Kidney glomerular epithelial cell (primary cell): ENCODE results near the gene CD244.
"Not testable (repeated sequence)": the region's sequence is repeated elsewhere in the genome, so short reads cannot be mapped to it uniquely, and the experiment has no call there.

ENCODE experiments used
- DNase-seq: peaks from one replicate; lab custom pipeline; 2025; lab: John Stamatoyannopoulos, UW

CD244 gene

GRCh38 chr1:160810486-160810885 is 52.2 kb downstream of the CD244 start:
- DNase-seq, result no peak

GRCh38 chr1:160808289-160808688 is 54.4 kb downstream of the CD244 start:
- DNase-seq, result no peak

DNA sequence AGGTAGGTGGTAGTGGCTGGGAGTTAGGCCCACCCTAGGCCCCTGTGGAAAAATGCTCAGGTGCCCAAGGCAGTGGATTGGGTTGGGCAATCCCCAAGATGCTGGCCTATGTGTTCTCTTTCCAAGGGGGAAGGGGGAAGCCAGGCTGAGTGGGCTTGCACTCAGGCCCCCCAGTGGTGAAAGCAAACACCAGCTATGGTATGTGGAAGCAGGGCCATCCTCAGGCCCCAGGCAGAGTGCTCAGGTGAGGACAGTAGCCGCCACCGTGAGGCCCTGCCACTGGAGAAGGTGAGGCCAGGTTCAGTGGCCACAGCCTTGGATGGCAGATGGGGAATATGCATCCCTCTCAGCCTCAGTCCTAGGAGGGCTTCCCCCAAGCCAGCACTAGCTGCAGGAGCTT is 54.9 kb downstream of the CD244 start:
- no peak for DNase-seq

- DNase-seq, result no peak
Measured at GRCh38 chr1:160807247-160807646, 55.4 kb downstream of the CD244 start.

DNA sequence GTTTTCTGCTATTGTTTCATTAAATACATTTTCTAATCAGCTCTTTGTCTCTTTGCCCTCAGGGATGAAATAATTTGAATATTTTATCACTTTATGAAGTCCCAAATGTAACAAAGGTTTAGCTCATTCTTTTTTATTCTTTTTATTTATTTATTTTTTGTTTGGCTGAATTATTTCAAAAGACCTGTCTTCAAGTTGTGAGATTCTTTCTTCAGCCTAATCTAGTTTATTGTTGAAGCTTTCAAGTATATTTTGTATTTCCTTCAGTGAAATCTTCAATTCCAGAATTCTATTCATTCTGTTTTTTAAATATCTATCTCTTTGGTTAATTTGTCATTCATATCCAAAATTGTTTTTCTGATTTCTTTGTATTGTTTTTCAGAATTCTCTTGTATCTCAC is 55.9 kb downstream of the CD244 start:
- no peak for DNase-seq

- no peak for DNase-seq
Measured at GRCh38 chr1:160806109-160806665, 56.5 kb downstream of the CD244 start.

- DNase-seq, result no peak
Measured at GRCh38 chr1:160801836-160802580, 60.7 kb downstream of the CD244 start.

GRCh38 chr1:160800645-160801408 is 61.9 kb downstream of the CD244 start:
- DNase-seq, result no peak

GRCh38 chr1:160800142-160800541 is 62.5 kb downstream of the CD244 start:
- no peak for DNase-seq

DNA sequence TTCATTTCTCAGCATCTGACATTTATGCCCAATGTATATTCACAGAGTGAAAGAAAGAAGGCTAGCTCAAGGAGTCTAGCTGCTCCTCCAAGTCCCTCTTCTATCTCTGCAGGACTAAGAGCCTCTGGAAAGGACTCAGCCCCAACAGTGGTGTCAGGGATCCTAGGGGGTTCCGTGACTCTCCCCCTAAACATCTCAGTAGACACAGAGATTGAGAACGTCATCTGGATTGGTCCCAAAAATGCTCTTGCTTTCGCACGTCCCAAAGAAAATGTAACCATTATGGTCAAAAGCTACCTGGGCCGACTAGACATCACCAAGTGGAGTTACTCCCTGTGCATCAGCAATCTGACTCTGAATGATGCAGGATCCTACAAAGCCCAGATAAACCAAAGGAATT is 63.0 kb downstream of the CD244 start:
- DNase-seq, result no peak

DNA sequence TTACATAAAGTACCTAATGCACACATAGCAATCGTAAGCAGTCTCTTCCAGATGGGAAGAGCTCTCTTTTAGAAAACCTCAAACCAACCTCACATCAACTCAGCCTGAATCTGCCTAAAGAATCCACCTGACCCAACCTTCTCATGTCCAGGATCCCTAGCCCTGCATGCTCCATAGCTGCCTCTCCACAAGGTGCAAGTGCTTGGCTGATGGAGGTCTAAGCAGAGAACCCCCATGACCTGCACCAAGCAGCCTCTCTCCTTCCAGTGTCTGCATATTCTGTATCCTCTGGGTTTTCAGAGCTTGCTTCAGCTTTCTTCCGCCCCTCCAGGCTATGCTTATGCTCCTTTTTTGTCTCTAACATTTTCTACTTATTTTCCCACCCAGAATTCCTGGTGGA is 64.2 kb downstream of the CD244 start:
- DNase-seq, result no peak

GRCh38 chr1:160797861-160798273 is 64.8 kb downstream of the CD244 start:
- no peak for DNase-seq

DNA sequence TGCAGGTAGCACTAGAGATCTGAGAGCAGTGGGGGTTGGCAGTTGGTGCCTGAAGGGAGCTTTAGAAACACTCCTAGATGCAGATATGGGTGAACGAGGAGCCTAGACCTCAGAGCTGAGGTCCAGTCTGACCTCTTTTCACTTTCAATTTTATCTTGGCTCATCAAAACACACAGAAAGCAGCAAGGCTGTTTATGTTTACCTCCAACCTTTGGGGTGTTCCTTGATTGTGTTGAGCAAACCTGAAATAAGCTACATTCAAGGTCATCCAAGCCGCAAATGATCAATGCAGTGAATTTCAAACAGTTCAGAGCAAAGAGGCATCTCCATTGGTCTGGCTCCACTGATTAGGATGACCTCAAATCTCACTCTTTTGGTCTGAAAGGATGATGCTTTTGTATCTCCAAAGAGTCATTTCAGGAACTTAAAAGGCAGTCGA is 65.4 kb downstream of the CD244 start:
- DNase-seq, result no peak

DNA sequence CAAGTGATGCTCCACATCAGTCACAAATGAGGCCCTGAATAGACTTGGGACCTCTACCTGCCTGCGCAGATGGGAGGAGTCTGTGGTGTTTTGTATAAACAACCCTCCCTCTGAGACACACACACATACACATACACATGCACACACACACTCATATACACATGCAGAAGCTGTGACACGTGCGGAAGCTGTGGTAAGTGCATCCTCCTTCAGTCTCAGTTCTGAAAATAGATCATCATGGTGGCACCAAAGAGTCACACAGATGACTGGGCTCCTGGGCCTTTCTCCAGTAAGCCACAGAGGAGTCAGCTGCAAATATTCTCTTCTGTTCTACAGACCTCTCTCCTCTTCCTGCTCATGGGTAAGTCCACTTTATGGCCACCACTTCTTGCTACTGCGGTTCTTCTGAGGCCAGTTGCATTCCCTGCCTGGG is 66.7 kb downstream of the CD244 start, which contains the start of gene LY9:
TSS of gene LY9 (plus strand) at position 224 of the 433 bp plus-strand sequence. CDS start at position 238, 14 bp downstream.
- no peak for DNase-seq

DNA sequence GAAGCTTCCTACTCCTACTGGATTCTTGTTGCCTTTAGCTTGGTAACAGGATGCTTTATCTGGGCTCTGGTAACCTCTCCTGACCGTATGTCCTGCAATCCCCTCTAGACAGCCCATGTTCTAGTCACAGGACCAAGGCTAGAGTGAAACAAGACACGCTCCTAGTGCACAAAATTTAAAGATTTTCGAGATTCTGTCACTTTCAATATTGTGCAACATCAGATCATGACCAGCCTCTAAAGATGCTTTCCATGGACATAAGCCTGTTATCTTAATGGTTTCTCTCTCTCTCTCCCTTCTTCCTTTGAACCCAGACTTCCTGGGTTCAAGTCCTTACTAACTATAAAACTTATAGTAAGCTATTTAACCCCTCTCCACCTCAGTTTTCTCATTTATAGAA is 68.3 kb downstream of the CD244 start:
- no peak for DNase-seq

DNA sequence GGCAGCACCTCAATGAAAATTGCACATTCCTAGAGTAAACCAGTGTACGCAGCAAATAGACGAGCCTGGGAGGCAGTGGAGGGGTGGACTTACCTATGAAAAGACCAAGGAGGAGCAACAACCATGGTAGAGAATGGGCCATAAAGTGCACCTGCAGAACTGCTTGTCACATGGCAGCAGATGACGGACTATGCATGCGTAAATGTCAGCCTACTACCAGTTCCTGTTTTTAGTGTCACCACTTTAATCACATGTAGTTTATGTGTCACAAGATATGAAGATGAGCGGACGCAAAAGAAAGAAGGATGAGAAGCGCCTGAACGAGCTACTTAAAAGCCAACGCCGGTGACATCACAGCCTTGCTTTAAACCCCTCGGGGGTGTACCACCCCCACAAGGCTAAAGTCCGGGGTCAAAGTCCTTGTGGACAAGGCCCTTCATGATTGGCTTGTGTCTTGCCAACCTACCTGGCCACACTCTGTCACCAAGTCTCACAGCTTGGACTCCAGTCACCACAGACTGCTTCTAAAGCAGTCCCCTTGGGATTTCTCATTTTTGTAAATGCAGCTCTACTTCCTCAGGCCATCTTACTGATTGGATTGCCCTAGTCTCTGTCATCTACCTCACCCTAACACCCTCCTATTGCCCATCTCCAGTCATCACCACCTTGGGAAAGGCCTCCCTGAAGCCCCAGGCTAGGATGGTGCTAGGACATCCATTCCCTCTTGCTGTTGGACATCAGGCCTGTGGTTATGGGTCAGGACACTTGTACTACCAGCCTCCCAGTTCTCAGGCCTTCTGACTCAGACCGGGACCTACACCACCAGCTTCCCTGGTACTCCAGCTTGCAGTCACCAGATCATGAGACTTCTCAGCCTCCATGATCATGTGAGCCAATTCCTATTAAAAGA is 72.7 kb downstream of the CD244 start:
- DNase-seq, result no peak

DNA sequence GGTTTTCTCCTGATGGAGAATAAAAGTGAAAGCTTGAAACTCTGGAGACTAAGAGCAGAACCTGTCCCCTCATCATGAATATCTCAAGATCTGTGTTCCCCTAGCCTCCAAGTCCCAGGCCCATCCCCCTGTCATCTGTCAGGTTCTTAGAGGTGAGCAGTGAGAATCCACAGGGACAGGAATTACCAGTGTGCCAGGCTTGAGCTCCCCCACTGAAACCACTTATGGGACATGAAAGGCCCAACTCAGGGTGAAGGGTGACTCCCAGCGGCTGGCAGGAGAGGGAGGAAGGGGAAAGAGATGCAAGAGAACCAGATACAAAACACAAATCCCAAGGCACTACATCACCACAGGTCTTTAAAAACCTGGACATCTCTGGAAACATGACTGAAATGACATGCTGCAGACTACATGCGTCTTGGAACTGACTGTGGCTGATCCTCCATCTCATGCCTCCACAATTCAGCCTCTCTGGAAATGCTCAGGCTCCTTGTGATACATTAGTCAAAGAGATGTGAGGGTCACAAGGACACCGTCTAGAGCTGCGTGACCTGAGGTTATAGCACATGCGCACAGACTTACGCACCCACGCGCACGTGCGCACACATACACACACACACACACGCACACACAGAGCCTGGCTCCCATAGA is 73.5 kb downstream of the CD244 start:
- DNase-seq, result no peak

GRCh38 chr1:160782988-160783765 is 79.5 kb downstream of the CD244 start:
- not testable (repeated sequence) for DNase-seq

- no peak for DNase-seq
Measured at GRCh38 chr1:160781914-160782689, 80.6 kb downstream of the CD244 start.
